EL (cell line): ENCODE data around the gene SPATA17.

Experiments used
- DNase-seq: peaks from one replicate; pipeline ENCODE4 v3.0.0-alpha.2; 2016

Gene SPATA17

DNA sequence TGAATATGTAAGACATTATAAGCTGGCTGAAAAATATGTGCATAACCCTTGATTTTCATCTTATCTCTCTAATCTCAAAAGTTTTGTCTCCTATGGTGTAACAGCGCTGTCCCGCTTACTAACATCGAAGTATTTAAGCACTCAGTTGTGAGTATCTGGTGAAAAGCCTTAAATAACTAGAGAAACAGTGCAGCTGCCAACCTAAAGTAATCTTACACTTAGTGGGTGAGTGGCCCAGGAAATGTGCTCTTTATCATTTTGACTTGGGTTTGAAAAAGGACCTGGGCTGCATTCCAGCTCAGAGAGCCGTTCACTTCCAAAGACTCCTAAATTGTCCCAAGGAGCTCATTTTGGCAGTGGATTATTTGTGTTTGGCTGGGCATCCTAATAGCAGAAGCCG is 225.9 kb downstream of the SPATA17 start:
- no peak for DNase-seq

DNA sequence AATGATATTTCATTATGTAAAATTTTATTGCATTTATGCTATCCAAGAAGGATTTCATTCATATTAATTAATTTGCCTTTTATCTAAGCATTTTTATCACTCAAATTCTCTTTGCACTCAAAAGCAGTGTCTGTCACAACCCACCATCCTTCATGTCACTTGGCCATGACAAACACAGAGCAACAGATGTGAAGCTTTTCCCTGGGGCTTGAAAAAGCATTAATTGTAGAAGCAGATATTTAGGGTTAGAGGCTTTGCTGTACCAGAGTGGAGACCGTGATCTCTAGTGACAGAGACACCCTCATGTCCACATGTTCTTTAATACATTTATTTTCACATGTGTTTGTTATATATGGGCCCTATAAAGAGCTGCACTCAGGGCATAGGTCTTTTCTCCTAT is 230.5 kb downstream of the SPATA17 start:
- no peak for DNase-seq

GRCh38 chr1:217867446-217867995 is 236.4 kb downstream of the SPATA17 start:
- DNase-seq = no peak

GRCh38 chr1:217871955-217872354 is 240.8 kb downstream of the SPATA17 start:
- no peak for DNase-seq

DNA sequence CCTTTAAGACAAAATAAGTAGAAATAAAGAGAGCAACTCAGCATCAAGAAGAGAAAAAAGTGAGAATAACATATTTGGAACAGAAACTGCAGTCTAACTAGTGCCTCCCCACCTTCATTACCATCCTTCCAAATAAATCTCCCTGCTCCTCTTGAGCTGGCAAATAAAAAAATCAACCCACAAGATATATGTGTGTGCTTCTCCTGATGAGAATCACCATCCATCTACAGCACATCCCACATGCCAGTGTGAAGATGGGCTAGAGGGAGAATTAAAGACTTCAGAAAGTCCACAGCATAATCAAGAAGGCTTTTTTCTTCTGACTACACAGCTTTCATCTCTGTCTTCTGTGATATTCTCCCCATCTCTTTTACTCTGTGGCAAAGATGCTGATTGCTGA is 244.1 kb downstream of the SPATA17 start:
- DNase-seq = no peak

GRCh38 chr1:217876401-217876800 is 245.3 kb downstream of the SPATA17 start:
- DNase-seq = no peak

DNA sequence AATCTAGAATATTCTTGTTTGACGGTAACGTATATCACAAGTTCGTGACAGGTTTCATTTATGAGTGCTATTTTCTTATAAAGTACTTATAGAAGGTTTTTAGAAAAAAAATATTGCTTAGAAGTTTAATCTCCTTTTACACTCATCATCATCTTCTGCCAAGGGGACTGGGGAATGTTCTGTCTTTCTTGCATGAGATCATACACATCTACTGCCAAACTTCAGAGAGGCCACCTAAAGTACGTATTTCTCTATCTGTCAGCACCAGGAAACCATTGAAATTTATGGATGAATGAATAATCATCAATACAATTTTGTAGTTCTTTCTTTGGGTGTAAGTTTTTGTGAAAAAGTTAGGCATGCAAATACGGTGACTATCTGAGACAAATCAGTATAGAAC is 245.8 kb downstream of the SPATA17 start:
- DNase-seq = no peak

DNA sequence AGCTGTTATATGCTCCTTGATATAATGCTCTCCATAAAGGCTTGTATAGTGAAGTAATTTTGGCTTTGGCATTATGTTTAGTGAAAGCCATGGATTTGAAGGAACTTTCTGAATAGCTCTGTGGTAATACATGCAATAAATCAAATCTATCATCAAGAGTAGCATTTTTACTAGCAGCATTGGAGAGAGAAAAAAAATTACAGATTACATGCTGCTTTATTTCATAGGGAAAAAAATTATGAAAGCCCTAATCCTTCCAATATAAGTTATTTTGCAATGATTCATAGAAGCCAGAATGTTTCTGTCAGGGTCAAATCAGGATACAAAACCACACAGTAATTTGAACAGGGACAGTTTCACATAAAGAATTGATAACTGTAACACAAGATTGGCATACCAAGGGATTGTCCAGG is 250.0 kb downstream of the SPATA17 start:
- DNase-seq = peak; percentile 55

GRCh38 chr1:217881607-217882332 is 250.6 kb downstream of the SPATA17 start:
- peak; percentile 63 for DNase-seq

- no peak for DNase-seq
Measured at GRCh38 chr1:217885181-217885580, 254.0 kb downstream of the SPATA17 start.

DNA sequence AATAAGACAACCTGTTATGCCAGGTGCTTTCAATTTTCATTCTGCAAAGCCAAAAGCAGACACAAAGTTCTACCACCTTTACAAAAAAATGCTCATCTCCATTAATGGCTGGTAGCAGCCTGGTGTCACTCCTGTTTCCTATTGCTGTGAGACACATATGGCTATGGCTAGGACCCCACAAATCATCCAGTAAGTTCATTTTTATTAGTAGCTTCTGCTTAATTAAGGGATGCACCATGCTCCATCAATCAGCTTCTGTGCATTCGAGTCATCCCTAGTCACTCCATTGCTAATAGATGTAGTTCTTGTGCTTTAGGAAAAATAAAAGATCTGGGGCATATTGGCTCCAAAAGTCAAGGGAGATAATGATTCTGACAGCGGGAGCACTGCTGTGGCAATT is 257.2 kb downstream of the SPATA17 start:
- no peak for DNase-seq

DNA sequence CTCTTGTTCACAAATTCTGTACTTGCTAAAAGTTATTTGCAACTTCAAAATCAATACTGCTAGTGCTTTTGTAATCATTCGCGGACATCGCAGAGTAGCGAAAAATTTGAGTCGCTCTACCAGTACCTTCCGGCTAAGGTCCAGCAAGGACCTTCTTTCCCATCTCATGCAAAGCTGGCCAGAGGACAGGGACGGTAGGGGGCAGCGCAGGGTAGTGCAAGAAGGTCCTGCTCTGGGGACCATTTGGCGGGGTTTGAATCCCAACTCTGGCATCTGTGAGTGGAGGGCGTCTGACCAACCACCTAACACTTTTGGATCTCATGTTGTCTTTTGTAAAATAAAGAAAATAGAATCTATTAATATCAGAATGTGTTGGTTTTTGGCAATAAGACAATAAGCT is 258.3 kb downstream of the SPATA17 start:
- peak; percentile 6 for DNase-seq

GRCh38 chr1:217891966-217892365 is 260.8 kb downstream of the SPATA17 start:
- DNase-seq = peak; percentile 11

- peak; percentile 21 for DNase-seq
Measured at GRCh38 chr1:217892750-217893149, 261.6 kb downstream of the SPATA17 start.

- DNase-seq = no peak
Measured at GRCh38 chr1:217895841-217896240, 264.7 kb downstream of the SPATA17 start.

DNA sequence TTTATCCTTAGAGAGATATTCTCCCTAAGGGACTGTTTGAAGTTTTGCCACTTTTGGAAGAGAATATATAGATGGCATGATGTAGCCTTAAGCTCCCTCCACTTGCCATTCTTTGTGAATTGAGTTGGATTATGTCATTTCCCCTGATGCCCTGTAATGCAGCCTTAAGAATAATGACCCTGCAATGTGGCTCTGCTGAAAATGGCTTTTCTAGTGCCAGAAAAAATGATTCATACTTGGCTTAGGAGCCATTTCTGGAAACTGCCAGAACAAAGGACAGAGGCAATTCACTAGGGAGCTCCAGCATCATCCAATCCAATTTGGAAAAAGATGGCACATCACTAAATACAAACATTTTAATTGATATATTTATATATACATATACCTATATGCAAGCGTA is 265.3 kb downstream of the SPATA17 start:
- DNase-seq = peak; percentile 41

DNA sequence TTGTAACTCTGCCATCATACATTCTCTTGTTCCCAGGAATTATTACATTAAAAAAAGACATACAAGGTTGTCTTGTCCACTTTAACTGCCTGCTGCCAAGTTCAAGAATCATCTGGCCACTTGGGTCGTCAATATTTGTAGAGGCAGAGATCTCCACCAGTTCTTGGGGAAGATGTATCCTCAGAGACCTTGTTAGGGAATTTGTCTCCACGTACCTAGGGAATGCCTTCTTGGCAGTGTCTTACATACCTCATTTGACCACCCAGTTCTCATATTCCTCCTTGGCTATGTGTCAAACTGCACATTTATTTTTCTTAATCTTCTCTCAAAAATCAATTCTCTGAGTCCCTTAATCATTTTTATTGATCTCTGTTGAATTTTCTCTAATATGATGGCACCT is 266.0 kb downstream of the SPATA17 start:
- DNase-seq = no peak

DNA sequence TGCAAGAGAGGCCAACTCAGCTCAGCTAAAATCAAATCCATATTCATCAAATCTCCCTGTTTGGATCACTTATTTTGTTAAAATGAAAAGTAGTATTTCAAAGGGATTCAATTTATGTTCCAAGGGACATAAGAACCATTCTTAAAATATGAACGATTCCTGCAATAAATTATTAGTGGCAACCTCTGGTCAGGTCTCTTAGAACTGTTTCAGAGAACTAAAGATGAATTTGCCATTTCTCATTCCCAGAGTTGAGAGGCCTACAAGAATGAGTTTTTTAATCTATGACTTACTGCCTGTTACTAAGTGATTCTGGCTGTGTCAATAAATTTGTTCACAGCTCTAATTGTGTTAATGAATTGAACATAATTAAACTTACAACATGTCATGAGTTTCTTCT is 268.5 kb downstream of the SPATA17 start:
- no peak for DNase-seq

- DNase-seq = peak; percentile 49
Measured at GRCh38 chr1:217907504-217907903, 276.4 kb downstream of the SPATA17 start.

GRCh38 chr1:217910203-217910602 is 279.1 kb downstream of the SPATA17 start:
- no peak for DNase-seq

GRCh38 chr1:217910791-217911320 is 279.7 kb downstream of the SPATA17 start:
- no peak for DNase-seq

GRCh38 chr1:217911908-217912307 is 280.8 kb downstream of the SPATA17 start:
- no peak for DNase-seq

- DNase-seq = no peak
Measured at GRCh38 chr1:217917281-217917887, 286.2 kb downstream of the SPATA17 start.

DNA sequence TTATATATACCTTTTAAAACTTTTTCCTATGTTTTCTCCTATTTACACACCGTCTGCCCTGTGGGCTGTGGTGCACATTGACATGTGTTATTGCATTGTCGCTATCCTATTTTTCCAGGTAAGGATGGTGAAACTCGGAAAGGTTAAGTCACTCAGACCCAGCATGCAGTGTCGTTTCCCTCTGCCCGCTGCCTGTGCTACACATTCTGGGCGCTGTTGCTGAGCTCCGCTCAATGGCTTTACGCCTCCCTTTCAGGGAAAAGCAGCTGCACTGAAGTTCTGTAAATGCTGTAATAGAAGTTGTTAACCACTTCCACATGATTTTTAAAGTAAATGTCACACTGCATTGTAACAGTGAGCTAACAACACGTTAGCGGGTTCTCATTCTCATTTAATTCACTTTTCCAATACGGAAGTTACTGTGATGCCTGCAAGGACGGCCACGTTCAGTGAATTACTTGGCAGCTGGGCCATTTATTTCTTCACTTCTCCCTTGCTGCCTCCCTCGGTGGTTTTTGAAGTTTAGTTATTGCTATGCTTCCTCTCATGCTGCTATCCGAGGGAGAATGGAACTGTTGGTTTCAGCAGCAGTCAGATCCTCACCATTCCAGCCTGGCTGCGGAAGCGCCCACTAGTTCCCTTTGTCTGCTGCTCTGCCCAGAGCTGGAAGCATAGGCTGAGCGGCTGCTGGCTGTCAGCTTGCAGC is 288.7 kb downstream of the SPATA17 start:
- no peak for DNase-seq
